HG02763 (cell line): ENCODE data around the gene ECEL1.

Experiments used
- ATAC-seq: cut with Tn5 transposase; IDR thresholded peaks from one replicate; pipeline ENCODE4 v1.9.1; 2021; ENCODE audit warnings: mild to moderate bottlenecking, moderate library complexity; ENCODE audit not compliant: unreplicated experiment

ECEL1 gene

GRCh38 chr2:232431705-232432590 is 55.7 kb downstream of the ECEL1 start:
- ATAC-seq, result no peak
